DMS153 treated with DMSO at 0.1 percent for 48 hours (cell line): ENCODE measurements around the gene GPX3.

Experiments
- DNase-seq: peaks from one replicate; lab custom pipeline; 2025; ENCODE audit not compliant: unreplicated experiment; lab: John Stamatoyannopoulos, UW

GPX3 gene

GRCh38 chr5:151076616-151077015 is 56.2 kb downstream of the GPX3 start:
- DNase-seq: no peak

GRCh38 chr5:151077419-151077818 is 57.0 kb downstream of the GPX3 start:
- DNase-seq: no peak

GRCh38 chr5:151077967-151078366 is 57.6 kb downstream of the GPX3 start:
- no peak for DNase-seq
